Peyer's patch (tissue), 4 donors: ENCODE data around the gene MORC1.

Source experiments
- CTCF ChIP-seq, 6 experiments: fragments of 450-650 bp in 4 of 6; fragments of 200-600 bp in 2 of 6; sonication (generic) in 1 of 6; IDR thresholded peaks; one replicate each; pipeline ENCODE4 v1.5.1; 2017 to 2019; ENCODE audit warnings: antibody characterized with exemption in 6 of 6, mild to moderate bottlenecking in 3 of 6, moderate library complexity in 1 of 6
- POLR2A ChIP-seq, 2 donors: fragments of 450-650 bp; IDR thresholded peaks; one replicate each; pipeline ENCODE4 v1.5.1; 2017; ENCODE audit warnings: antibody characterized with exemption in 2 of 2, mild to moderate bottlenecking in 2 of 2, moderate library complexity in 2 of 2

- TF ChIP-seq CTCF (IDR thresholded peaks at IDR 0.05) (no peak), POLR2A (IDR thresholded peaks at IDR 0.05) (no peak)
These were observed 84.8 kb downstream of the MORC1 start for GRCh38 chr3:109033000-109033660.
